ENCODE results near the gene ATP9A.
"Not testable (repeated sequence)": the region's sequence is repeated elsewhere in the genome, so short reads cannot be mapped to it uniquely, and the experiment has no call there.

The ATP9A gene

DNA sequence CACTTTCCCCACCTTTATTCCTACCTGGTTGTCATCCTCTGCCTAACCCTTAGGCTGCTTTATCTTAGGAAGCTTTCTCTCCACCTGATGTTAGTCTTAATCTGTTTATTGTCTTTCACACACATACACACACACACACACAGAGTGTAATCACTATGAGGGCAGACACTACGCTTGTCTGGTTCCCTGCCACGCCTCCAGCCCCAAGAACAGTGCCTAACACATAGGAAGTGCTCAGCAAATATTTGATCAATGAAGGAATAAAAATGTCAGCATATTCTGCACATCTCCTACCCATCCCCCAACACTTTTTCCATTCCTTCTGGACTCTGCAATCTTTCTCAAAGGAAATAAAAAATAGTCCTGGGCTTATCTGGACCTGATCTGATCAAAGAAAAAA is 174.6 kb downstream of the ATP9A start:
- no peak for DNase-seq

DNA sequence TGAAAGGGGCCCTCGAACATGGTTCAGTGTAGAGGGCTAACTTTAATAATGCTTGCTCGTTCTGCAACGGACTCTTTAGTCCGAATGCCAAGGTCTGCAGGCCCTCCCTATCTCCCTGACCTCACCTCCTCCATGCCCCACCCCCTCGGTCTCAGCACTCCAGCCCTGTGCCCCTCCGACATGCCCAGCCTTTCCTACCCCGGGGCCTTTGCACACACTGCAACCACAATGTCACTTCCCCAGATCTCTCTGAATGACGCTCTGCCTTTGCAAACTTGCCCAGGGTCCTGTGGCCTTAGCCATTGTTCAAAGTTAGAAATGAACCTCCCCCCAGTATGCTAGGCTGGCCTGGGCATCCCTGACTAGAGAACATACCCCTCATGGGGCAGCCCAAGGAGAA is 175.6 kb downstream of the ATP9A start:
- DNase-seq, result no peak

DNA sequence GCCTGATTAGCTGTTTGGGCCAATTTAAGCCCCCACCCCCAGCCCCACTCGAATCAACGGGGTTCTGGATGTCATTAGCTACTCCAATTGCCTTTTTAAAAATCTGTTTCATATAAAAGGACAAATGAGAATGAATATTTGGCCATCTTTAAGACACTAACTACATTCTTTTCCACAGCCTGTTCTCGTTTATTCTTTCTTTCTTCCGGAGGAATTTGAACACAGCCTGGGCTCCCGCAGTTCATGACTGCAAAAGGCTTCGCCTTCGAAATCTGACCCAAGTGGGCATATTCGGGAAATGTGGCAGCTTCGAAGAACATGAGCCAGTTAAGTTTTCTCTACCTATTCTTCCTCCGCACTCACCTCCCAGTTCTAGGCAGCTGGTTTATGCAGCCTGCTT is 176.3 kb downstream of the ATP9A start:
- DNase-seq, result no peak

DNA sequence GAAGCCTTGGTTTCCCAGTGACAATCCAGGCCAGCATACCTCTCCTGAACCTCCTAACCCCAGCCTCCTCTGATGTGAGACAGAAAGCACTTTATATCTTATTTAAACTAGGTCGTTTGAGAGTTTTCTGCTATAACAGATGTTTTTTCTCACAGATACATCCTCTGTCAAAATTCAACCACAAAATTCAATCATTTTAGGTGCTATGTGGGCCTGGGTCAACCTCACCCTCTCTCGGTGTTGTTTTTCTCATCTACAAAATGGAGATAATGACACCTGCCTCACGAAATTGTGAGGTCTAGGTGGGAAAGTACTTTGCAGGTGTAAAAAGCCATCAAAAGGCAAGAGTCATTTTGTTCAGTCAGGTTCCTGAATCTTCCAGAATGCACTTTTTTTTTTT is 179.4 kb downstream of the ATP9A start:
- DNase-seq, result no peak

DNA sequence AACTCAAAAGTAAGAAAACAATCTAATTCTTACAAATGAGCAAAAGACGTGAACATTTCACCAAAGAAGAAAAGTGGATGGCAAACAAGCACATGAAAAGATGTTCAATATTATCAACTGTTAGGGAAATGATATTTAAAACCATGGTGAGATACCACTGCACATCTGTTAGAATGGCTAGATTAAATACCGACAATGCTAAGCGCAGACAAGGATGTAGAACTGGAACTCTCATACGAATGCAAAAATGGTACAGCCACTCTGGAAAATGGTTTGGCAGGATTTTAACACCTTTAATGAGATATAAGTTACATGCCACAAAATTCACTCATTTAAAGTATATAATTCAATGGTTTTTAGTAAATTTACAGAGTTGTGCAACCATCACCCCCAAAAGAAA is 181.0 kb downstream of the ATP9A start:
- DNase-seq, result no peak

DNA sequence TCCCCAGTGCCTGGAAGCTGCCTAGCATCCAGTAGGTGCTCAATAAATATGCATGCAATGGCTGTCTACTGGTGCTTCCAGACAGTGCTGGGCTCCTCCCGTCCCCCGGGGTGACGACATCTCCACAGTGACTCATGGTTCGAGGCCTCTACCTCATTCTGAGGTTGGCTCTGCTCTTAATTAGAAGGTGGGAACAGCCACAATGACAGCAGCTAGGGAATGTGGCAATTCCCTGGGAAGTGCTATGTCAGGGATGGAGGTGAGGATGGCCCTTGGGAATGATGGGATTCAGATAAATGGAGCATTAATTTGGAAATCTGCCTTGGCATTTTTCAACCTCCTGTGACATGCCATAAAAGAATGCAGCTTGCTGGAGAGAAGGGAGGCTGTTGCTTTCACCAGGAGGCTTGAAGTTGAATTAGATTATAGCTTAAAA is 182.2 kb downstream of the ATP9A start:
- DNase-seq, result no peak

DNA sequence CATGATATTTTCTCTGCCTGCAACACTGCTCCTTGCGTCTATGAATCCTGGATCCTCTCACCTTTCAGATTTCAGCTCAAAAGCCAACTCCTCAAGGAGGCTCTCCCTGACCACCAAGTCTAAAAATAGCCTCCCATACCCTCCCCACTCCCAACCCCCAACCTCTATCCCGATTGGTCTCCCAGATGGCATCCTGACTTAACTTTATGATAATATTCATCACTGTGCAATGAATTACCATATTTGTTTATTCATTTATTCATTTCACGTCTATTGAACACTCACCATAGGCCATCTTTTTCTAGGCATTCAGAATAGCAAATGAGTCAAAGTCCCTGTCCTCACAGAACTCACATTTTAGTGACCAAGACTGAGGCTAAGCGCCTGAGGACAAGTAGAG is 183.0 kb downstream of the ATP9A start:
- no peak for DNase-seq

DNA sequence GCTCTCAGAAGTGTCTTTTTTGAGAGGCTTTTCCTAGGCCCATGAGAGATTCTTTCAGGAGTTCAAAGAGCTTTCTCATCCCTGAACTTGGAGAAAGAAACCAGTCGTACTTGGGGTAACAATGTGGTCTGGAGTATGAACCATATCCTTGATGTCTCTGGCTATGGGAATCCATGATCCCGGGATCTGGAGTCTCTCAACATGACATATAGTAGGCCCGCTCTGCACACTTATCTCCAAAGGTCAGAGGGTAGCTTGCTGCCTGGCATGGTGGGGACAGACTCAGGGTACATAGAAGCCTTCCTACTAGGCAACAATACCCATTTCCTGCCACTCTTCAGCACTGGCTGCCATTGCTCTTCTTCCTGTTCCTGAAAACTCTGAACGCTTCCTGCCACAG is 183.5 kb downstream of the ATP9A start:
- DNase-seq, result no peak

DNA sequence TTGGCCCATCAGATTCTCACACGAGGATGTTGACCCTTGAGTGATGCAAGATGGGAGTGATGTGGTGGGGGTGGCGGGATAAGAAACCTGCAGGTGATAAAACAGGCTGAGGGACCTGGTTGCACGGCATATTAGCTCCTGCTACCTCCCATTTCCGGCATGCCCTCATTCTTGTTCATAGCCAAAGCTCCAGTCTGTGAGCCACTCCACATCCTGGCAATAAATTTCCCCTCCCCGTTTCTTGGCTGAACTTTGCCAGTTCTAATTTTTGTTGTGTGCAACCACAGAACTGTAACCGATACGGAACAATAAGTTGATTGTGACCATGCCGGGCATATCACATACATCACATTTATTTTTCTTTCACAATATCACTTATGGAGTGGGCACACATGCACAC is 184.1 kb downstream of the ATP9A start:
- no peak for DNase-seq

DNA sequence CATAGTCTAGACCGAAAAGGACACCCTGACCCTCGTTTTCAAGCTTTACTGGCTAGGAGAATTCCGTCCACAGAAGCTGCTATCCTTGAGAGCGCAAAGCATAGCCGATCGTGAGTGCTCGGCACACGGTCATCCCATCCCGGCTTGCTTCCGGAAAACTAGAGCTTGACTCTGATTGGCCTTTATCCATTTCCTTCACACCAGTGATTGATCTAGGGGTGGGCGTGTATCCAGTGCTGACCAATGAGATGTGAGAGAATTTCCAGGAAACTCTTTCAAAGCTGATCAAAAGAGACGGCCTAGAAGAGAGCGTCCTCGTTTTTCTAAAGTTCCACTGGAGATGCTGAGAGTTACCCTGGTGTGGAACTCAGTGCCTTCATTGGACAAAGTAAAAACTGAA is 184.7 kb downstream of the ATP9A start:
- DNase-seq, result no peak

DNA sequence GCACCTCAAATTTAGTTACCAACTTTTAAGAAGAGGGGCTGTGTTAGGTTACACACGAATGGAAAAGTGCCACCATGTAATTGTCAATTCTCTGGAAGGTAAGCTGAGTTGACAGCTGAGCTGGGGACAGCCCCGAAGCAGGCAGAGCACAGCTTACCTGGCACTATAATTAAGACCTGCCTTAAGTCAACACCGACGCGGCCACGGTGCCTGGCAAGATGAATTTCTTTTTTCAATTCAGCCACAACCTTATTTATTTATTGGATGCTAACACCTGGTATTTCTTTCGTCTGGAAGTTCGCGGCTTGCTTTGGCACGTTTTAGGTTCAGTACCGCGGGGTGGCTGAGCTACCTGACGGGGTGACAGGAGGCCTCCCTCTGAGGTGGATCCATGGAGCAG is 185.1 kb downstream of the ATP9A start:
- DNase-seq, result no peak

DNA sequence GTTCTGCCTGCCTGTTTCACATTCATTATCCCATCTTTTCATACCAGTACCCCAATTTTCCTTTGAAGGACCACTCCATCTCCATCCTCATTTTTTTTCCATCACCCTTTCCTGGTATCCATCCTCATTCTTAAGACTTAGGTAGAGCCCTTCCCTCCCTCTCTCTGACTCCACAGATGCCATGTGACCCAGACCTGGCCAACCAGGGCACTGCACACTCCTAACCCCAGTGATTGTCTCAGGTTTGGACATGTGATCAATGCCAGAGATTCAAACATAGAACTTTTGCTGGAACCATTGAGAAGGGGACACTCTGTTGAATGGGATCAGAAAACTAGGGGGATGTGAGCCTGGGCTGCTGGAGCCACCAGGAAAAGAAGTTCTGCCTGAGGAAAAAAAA is 186.6 kb downstream of the ATP9A start:
- no peak for DNase-seq

DNA sequence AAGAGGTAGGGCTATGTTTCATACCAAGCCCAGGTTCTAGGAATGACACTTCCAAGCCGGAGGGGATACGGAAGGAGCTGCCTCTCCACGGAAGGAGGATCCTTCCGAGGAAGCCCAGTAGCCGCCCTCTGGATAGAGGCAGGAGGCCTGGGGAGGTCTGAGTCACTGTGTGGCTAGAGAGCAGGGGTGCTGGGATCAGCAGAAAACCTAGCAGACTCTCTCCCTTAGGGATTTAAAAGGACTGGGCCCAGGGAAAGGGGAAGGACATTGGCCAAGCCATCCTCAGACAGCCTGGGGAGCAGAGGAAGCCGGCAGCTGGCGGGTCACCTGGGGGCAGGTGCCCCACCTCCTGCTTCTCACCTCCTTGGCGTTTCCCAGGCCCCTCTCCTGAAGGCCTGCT is 189.1 kb downstream of the ATP9A start:
- no peak for DNase-seq

DNA sequence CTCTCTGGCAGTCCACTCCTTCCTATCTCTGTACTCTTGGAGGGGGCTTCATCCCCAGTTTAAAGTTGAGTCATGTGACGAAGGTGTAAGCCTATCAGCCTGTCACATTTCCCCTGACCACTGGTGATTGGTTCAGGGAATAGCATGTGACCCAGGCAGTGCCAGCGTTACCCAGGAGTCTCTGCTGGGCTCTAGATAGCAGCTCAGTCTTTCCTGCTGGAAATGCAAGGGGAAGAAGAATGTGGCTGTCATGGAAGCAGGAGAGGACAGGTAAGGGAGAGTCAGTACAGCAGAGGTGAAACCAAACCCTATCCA is 190.1 kb downstream of the ATP9A start:
- DNase-seq, result no peak

DNA sequence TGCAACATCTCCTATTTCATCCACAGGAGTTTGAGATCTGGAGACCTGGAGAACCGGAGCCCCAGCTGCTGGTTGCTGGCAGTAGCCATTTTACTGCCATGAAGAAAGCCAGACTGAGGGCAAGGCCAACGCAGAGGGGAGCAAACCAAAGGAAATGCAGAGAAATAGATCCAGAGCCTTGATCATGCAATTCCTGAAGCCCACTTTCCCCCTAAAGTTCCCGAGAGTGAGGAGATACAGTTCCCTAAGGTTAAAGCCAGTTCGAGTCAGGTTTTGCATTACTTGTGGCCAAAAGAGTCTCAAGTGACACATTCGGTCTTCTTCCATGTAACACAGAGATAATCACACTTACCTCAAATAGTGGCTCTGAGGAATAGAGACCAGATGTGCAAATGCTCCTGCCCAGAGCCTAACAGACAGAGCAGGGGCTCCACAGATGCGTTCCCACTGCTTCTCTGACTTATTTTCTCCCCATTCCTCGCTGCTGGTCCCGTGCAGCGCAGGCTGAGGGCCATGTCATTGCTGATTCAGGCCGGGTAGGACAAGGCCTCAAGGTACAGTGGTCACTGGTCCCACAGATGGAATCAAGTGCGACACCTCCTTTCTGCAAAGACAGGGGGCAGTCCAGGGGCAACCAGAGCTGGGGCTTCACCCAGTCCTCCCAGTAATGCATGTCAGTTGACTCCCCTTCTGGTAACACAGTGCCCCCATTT is 190.6 kb downstream of the ATP9A start:
- DNase-seq, result no peak

DNA sequence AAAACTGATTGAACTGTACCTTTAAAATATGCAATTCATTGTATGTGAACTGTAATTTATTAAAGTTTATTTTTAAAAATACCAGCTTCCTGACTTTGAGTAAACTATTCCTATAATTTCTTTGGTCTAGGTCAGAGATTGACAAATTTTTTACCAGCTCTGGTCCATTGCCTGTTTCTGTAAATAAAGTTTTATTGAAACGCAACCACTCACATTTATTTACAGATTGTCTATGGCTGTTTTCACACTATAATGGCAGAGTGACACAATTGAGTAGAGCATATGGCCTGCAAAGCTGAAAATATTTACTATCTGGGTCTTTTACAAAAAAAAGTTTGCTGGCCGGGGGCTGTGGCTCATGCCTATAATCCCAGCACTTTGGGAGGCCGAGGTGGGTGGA is 192.7 kb downstream of the ATP9A start:
- DNase-seq, result no peak

DNA sequence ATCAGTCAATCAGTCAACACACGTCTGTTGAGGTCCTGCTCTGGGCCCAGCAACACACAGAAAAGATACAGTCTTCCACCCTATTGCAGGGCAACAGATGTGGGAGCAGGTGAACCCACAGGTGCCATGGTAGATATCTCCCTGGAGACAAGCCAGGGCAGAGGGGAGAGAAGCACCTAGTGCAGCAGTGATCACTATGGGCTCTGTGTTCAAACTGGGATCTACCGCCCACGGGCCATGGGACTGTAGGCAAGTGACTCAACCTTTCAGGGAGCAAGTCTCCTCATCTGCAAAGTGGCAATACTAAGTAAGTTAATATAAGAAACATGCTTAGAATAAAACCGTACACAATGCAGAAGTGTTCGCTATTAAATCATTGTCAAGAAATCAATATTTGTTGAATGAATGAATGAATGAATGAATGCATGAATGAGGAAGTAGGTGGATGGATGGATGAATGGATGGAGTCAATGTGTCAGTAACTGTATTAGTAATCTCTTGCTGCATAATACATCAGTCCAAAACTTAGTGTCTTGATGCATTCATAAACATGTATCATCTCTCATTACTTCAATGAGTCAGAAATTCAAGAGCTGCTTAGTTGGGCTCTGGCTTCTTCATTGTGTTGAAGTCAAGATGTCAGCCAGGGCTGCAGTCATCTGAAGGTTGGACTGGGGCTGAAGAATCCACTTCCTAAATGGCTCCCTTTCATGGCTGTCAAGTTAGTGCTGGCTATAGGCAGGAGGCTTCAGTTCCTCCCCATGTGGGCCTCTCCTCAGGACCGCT is 193.7 kb downstream of the ATP9A start:
- no peak for DNase-seq

DNA sequence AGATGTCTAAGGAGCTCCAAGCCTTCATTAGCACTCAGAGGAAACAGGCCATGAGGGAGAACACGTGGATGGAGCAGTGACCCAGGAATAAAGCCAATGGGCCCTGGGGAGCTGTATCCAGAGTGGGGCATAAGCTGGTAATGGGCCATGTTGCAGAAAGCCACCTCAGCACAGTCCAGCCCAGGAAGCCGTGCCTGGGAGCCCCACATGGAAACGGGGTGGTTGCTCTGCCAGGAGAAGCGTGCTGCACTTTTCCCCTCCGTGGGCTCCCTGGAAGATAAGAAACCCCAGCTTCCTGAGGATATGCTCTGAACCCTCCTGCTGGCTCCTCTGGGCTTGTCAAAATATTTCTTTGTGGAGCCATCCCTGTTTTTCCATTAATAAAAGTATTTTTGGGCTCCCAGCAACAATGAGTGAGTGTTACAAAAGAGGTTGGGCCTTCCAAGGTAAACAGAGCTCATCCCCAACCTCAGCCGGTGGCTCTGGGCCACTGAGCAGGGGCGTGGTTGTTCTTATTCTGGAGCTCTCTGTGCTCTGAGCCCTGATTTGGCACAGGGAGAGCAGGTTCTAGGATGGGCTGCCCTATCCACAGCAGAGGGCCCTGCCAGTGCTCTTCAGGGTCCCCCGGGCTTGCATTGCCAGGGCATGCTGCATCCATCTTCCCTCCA is 194.5 kb downstream of the ATP9A start:
- no peak for DNase-seq

DNA sequence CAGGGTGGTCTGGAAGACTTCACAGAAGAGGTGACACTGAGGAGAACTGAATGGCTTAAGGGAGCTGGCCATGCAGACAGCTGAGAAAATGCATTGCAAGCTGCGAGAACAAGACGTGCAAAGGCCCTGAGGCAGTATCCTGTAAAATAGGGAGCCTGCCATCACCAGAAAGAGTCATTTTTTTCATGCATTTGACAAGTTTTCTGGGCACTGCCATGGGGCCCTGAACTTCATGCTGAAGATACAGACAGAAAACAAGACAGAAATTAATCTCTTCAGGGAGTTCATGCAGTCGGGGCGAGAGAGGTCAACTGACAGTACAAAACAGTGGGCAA is 196.8 kb downstream of the ATP9A start:
- no peak for DNase-seq

DNA sequence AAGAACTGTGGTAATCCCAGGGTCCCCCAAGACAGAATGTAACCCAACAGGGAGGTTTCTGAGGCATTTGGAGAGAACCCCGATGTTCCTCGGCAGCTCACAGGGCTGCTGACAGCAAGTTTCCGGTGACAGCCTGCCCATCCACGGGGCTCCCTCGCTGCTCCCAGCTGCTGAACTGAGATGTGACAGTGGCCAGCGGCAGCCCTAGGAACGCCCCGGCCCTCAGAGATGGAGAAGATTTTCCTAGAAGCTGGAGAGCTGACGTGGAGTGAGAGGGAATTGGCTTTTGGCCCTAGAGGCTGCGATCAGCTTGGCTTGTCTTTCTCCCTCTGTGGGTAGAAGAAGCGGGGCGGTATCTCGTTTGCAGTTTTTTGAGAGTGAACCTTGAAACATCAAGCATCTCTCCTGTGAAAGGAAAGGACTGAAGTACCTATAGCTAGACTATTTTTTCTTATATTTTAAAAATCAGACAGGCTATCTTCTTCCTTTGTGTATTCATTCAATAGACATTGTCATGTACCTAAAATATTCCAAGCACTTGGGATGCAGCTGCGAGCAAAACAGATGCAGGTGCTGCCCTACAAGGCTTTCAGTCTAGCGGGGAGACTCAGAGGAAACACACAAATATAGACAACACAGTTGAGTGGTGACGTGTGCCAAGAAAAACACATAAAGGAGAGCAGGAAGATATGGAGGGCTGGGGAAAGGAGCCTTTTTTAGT is 197.3 kb downstream of the ATP9A start:
- DNase-seq, result no peak

DNA sequence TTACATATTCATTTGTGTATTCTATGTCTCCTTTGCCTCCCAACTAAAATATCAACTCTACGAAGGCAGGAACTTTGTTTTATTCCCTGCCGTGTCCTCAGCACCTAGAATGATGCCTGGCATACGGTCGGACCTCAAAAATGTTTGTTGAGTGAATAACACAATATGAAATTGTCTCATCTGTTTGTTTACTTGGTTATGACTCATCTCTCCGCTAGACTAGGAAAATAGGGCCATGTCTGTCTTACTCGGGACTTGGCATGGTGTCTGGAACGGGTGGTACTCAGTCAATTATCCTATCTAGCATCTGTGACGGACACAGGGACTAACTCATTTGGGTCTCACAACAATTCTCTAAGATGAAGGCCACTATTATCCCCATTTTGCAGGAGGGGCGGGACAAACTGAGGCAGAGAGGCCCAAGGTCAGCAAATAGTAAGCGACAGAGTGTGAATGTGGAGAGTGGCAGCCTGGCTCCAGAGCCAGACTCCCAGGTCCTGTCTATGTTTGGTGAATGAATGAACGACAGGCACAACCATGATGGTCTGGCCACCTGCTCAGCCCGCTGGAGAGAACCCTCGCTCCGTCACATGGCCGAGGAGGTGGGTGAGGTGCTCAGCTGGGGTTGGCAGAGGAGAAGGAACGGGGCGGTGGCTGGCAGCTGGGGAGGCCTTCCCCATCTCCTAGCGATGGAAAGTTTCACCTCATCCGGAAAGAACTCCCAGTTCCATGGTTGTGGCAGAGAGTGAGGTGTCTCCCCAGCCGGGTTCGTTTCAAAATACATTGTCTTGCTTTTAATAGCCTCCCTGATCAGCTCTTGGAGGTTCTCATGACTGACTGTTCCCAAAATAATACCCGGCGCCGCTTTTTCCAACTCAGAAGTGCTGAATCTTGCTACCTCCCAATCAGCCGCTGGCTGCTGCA is 198.1 kb downstream of the ATP9A start:
- no peak for DNase-seq

DNA sequence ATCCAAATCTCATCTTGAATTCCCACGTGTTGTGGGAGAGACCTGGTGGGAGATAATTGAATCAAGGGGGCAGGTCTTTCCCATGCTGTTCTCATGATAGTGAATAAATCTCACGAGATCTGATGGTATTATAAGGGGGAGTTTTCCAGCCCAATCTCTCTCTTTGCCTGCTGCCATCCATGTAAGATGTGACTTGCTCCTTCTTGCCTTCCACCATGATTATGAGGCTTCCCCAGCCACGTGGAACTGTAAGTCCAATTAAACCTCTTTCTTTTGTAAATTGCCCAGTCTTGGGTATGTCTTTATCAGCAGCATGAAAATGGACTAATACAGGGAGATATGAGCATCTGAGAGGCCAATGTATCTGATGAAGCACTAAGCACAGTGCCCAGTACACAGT is 199.7 kb downstream of the ATP9A start:
- DNase-seq, result not testable (repeated sequence)

DNA sequence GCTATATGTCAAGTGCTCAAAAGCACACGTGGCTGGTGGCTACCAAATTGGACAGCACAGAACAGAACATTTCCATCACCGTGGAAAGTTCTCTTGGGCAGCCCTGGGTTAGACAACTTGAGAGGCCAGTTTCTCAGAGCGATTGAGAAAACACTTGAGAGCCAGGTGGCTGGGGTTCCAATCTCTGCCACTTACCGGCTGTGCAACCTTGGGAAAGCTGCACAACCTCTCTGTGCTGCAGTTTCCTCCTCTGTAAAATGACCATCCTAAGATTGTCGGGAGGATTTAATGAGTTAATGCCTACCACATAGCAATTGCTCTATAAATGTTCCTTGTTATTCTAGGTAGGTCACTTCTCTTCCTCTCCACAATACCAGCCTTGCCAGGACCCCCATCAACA is 200.6 kb downstream of the ATP9A start:
- no peak for DNase-seq
